ENCODE measurements around the gene ADISSP. TPM values are rescaled to one million over a fixed set of nuclear protein-coding genes. Genes with fewer than 3 reads are reported as not detected.

Gene ADISSP
- total RNA-seq, 2 experiments from 2014 or later: 47.9 to 50.4 TPM

Other genes starting within 250 kb of the ADISSP start
- not detected for gene GFRA4, start 104.4 kb downstream of the ADISSP start, total RNA-seq
- gene ADAM33, start 85.7 kb downstream of the ADISSP start, total RNA-seq: not detected
- under 1 TPM in 1 of 2 experiments, not detected in 1; 0.02 TPM for gene SIGLEC1, start 55.2 kb downstream of the ADISSP start, total RNA-seq
- not detected for gene HSPA12B, start 35.1 kb downstream of the ADISSP start, total RNA-seq
- gene SPEF1, start 13.7 kb upstream of the ADISSP start, total RNA-seq: not detected
- 10 to 100 TPM; 29.1 to 30.3 TPM for gene CENPB, start 19.0 kb upstream of the ADISSP start, total RNA-seq
- gene CDC25B, start 28.6 kb upstream of the ADISSP start, total RNA-seq: 10 to 100 TPM; 94.8 to 97.7 TPM
- 1 to 10 TPM; 8.0 to 8.2 TPM for gene AP5S1, start 52.8 kb upstream of the ADISSP start, total RNA-seq
- 10 to 100 TPM; 14.8 to 16.0 TPM for gene MAVS, start 79.1 kb upstream of the ADISSP start, total RNA-seq
- gene PANK2, start 121.6 kb upstream of the ADISSP start, total RNA-seq: 10 to 100 TPM; 39.8 to 44.7 TPM
- 1 to 10 TPM; 2.9 to 3.8 TPM for gene RNF24, start 247.8 kb upstream of the ADISSP start, total RNA-seq

Data from activated naive CD4-positive, alpha-beta T cell treated with anti-CD3 and anti-CD28 coated beads for 36 hours (primary cell).